Left cardiac atrium (tissue), 4 donors: ENCODE data around the gene ARL14. TPM values are rescaled to one million over a fixed set of nuclear protein-coding genes. Genes with fewer than 3 reads are reported as not detected.
A peak's percentile ranks its signal among the peaks of the same experiment; 100 is the strongest.

ENCODE experiments used
- ATAC-seq, 2 donors: fragments of 200-7000 bp; cut with Tn5 transposase; one replicate each; pipeline ENCODE4 v1.9.1; 2020; ENCODE audit warnings: mild to moderate bottlenecking in 2 of 2, moderate library complexity in 2 of 2
- DNase-seq: peaks from one replicate; pipeline ENCODE4 v3.0.0-alpha.2; 2020
- intact Hi-C, 2 donors: fragments of 100-400 bp; cut with DNase I; formaldehyde crosslinking; loops; one replicate each; pipeline versions ENCODE4 v1.14.1 to v1.15.1; 2022 to 2023
- total RNA-seq, 2 donors: library from RNA; stranded (reverse); fragmentation: NEBNext Ultra II Directional; extraction: Animal tissue kit (Norgen Biotek cat#: 25700); gene quantifications; one replicate each; pipeline ENCODE4 v1.2.1, GENCODE V29; 2021
- donor health status: DM: no; HTN: yes; CAD: no.
- donor health status: DM: no; HTN: yes; CAD: no; lungs with severe emphysema.
- donor health status: DM: yes; HTN: yes; CAD: no.
- donor health status: Dilated cardiomyopathy.

Gene ARL14
- total RNA-seq, 2 donors from 2014 or later, result not detected

DNA sequence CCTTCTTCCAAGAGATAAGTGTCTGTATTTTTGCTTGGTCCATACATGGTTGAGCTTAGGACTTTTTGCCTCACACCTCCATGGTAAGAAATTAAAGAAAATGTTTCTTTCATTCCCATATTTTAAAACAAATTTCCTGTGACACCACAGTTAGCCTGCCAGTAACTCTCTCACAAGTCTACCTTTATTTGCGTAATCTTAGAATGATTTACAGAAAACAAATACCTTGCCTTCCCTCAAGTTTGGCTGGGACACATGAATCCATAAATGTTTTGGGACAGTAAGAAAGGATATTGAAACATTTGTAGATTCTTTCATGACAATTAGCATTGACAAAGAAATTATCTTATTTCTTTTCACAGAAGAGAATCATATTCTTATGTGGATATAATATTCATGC is 3.8 kb upstream of the ARL14 start:
- intact Hi-C loops, result no loop called here
- no peak for DNase-seq
- ATAC-seq, result no peak

DNA sequence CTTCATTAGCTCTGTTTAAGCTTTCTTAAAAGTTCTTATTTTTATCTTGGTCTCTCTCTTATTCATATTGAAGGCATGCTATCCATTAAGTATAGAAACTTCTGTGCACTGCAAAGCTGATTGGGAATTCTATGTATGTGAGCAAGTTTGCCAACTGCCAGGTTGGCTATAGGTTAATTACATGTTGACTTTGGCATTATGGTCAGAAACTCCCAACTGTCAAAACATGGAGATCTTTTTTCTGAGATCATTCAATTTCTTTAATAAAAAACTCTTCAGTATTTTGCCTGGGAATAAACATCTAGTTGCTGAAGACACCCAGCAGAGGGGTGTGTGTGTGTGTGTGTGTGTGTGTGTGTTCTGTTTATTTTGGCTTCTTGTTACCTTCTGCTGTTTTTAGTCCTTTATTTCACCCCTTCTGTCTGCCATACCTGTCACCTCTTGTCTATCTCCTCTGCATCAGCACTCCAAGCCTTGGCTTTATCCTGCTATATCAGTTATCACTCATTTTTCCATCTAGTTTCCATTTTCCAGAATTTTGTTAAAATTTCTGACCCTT is 1.3 kb upstream of the ARL14 start:
- no peak for ATAC-seq
- DNase-seq, result no peak
- intact Hi-C loops, result no loop called here

DNA sequence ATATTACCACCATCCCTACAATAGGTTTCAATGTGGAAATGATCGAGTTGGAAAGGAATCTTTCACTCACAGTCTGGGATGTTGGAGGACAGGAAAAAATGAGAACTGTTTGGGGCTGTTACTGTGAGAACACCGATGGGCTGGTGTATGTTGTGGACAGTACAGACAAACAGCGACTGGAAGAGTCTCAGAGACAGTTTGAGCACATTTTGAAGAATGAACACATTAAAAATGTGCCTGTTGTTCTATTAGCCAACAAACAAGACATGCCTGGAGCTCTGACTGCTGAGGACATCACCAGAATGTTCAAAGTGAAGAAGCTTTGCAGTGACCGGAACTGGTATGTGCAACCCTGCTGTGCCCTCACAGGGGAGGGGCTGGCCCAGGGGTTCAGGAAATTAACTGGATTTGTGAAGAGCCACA is 510 bp downstream of the ARL14 start:
- ATAC-seq (no peak), DNase-seq (no peak)
- intact Hi-C loops, result no loop called here

DNA sequence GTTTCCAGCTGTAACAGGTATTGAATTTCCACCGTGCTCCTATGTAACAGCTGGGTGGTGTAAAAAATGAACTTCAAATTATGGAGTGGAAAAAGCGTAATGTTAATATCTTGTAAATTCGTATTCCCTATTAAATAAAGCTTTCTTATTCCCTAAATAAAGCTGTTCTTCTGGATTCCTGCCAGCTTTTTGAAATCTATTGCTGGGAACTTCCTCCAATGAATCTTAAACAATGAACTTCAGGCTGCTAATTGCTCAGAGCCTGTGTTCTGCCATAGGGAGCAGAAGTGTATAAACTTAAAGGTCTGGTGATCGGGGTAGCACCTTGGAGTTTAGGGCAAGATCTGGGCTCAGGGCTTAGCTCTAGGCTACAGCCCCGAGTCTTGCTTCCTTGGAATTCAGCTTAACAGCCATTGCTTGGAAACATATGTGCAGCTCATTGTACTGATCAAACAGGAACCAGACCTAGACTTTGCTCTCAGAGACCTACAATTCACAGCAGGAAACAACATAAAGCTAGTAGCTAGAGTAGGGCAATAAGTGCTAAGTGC is 1.4 kb downstream of the ARL14 start:
- intact Hi-C loops, result no loop called here
- ATAC-seq, result no peak
- DNase-seq, result no peak

DNA sequence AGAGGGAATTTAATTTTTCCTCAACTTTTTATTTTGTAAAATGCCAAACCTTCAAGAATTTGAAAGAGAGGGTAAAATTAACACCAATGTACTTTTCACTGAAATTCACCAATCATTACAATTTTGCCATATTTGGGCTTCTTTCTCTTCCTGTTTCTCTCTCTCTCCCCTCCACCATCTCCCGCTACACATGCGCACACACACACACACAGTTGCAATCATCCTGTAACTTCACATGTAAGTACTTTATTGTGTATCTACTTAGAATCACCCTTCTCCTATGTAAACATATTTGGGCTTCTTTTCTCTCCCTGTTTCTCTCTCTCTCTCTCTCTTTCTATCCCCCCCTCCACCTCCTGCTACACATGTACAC is 7.4 kb downstream of the ARL14 start:
- DNase-seq (no peak), ATAC-seq (no peak)
- intact Hi-C loops, result no loop called here

DNA sequence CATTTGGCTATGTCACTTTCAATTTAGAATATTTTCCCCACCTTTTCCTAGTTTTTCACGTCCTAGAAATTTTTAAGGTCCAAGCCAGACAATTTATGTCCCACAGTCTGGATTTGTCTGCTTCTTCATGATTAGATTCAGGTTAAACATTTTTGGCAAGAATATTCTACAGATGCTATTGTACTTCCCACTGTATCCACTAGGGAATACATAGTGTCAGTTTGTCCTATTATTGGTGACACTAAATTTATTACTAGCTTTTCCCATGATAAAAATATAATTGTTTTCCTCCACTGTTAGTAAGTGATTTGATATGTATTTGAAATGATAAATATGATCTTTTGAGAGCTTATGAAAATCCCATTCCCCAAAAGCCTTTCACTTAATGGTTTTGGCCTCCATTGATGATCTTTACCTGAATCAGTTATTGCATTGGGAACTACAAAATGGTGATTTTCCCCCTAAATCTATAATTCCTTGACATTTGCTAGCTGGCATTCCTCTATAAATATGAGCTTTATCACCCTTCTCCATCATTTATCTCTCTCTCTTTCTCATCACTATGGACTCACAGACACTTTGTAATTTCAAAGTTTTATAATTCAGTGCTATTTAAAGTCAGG is 8.3 kb downstream of the ARL14 start:
- intact Hi-C loops, result no loop called here
- DNase-seq (no peak), ATAC-seq (no peak)

DNA sequence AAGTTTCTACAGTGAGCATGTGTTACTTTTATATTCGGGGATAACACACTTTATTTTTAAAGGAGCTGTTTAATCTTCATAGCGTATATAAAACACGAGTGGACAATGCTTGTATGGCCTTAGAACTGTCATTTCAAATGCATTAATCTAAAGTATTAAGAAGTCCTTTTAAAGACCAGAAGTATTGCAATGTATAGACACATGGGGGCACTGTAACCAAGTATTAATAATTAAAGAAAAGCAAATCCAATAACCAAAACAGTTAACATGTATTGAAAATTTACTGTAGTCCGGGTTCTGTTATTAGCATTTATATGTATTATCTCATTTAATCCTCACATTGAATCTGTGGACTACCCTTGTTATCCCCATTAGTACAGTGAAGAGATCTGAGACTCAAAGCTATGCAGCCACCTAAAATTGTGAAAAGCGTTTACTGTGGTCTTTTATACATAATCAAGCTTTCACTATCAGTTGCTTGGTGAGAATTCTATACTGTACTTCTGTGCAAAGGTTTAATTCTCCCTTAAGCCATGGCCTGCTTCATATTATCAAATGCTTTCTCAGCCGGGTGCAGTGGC is 10.1 kb downstream of the ARL14 start:
- ATAC-seq (no peak), DNase-seq (no peak)
- intact Hi-C loops, result no loop called here

DNA sequence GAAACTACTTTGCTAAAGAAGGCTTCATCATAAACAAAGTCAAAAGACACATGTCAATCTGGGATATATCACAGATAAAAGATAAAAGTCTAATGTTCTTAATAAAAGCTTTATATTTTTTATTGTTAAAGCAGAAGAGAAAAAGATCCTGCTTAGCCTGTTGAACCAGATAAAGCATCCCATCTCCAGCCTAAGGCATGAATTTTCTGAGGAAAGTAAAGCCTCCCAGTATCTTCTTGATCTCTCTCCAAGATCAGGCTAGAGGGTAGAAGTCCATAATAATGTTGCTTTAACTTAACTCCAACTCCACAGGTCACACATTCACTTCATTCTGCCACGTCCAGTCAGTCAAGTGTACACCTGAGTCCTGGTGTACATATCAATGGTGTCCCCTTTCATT is 14.2 kb downstream of the ARL14 start:
- DNase-seq (no peak), ATAC-seq (no peak)
- intact Hi-C loops, result no loop called here

DNA sequence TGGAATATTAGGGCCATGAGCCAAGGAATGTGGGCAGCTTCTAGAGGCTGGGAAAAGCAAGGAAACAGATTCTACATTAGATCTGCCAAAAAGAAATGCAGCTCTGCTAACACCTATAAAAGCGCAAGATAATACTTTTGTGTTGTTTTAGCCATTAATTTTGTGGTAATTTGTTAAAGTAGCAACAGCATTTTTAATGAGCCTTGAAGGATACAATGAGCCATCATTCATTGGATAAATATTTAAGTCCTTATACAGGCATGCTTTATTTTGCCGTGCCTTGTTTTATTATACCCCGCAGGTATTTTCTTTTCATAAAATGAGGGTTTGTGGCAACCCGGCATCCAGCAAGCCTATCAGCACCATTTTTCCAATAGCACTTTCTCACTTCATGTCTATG is 15.0 kb downstream of the ARL14 start:
- ATAC-seq (no peak), DNase-seq (no peak)
- intact Hi-C loops, result no loop called here

DNA sequence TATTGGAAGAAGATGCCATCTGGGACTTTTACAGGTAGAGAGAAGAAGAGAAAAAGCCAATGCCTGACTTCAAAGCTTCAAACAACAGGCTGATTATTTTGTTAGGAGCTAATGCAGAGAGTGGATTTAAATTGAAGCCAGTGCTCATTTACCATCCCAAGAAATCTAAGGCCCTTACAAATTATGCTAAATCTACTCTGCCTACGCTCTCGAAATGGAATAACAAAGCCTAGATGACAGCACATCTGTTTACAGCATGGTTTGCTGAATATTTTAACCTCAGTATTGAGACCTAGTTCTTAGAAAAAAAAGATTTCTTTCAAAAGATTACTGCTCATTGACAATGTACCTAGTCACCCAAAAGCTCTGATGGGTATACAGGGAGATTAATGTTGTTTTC is 16.2 kb downstream of the ARL14 start:
- DNase-seq (no peak), ATAC-seq (no peak)
- intact Hi-C loops, result no loop called here

DNA sequence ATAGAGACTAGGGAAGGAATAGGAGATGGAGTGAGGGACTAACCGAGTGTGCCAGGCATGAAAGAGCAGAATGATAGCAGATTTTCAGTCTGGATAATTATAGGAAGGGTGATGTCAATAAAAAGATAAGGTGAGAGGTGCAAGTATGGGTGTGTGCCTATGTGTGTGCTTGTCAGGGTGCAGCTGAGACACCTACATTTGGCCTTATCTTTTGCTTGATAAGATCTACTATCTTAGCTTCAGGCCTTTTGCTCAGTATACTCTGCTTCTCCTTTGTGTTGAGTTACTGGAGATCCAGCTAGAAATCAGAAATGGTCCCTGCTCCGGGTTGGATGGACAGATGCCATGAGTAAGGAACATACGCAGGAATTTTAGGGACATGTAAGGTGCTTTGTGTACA is 17.4 kb downstream of the ARL14 start:
- intact Hi-C loops, result no loop called here
- DNase-seq, result no peak
- no peak for ATAC-seq

DNA sequence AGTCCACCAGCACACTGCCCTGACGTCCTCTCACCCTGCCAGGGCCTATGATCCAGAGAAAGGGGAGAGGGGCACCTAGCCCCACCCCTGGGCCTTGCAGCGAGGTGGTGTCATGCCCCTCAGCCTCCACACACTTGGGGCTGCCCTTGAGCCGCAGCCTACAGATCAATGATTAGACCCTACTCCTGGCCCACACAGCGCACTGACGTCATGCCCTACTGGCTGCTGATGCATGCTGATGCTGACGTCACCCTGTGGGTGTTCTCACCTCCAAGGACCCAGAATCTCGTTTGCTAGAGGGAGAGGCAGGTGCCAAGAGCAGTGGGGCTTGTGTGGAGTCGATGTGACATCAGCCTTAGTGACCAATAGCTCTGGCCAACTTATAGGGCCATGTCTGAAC is 18.0 kb downstream of the ARL14 start:
- intact Hi-C loops, result no loop called here
- no peak for ATAC-seq

DNA sequence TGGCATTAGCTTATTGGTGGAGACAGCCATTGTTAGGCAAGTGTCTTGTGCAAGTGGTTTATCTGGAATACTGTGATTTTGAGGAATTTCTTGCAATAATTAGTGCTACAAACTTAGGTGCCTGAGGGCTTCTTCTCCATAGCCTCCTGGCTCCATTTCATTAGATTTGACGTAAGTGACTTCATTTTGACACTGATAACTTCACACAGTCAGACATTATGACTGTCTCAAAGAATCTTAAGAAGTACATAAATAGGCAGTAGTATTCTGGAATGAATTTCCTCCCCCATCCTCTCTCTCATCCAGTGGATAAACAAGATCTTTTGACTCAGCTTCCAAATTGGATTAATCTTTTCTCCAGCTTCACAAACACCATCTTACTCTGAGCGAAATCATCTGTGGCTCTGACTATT is 19.0 kb downstream of the ARL14 start:
- DNase-seq, result no peak
- peak; percentile 12 to 43 for ATAC-seq
- intact Hi-C loops, result no loop called here

More for the DNA sequence above, 18.0 kb downstream of the ARL14 start:
- no peak for DNase-seq

DNA sequence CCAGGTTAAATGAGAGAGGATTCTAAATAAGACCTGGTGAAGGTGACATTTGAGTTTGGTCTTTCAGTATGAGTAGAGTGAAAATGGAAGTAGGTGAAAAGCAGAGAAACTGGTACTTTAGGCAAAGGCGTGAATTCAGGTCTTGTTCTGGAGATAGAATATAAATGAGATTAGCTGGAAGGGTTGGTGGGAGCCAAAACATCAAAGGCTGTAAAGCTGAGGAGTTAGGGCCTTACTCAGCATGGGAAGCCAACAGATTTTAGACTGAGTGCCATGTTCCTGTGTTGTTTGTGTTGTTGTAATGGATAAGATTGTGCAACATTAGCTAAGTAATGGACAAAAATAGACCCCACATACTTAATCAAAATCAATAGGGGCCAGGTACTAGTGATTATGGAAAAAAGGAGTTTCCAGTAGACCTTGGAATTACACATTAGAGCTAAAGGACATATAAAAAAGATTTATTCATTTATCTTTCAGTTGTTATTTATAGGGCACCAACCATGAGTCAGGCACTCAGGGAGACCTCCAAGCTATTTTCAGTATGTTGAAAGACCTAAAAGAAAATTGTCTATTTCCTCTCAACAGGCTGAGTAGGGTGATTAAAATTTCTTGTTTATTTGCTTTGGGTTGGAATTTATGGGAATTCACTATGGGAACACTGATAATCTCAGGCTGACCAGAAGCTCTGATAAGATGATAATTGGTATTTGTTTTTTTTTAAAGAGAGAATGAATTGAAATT is 20.8 kb downstream of the ARL14 start:
- ATAC-seq (peak in 1 of 2 donors; percentile 65), DNase-seq (no peak)
- intact Hi-C loops, result no loop called here

DNA sequence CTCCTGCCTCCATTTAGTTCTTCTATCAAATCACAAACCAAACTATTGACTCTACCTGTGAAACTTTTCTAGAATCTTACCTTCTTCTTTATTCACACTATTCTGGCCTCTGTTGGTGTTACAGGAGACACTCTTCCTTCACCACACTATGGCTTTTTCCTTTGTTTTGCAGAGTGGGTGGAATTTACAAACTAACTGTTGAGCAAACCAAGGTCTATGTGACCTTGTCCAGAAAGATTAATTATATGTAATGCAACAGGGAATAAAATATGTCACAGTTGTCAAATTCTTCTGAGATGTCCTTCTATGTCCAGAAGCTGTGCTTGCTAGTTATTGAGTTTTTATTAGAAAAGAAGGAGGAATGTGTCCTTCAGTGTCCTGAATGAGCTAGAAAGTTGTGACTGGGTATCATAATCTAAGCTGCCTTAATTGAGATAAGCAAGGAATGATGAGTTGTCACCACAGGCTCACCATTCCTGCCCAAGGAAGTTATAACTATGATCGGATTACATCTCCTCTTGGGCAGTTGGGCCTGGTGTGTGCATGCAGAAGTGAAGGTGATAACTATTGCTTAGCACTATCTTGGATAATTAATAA is 21.7 kb downstream of the ARL14 start:
- DNase-seq (no peak), ATAC-seq (peak in 1 of 2 donors; percentile 29)
- intact Hi-C loops, result no loop called here

DNA sequence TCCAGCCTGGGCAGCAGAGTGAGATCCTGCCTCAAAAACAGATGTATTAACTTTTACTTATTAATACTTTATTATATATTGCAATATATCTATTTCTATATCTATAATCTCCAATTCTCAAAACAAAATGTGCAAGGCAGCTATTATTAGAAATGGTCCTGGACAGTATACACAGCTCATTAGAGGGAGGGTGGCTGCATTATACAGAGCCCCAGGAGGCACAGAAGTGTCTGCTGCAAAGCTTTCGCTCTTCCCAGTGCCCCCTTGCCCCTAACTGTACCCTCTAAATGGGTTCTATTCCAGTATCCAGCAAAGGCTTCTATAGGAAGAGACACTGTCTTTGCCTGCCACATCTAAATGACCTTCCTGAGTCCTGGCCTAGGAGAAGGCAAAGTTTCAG is 24.5 kb downstream of the ARL14 start:
- ATAC-seq (no peak), DNase-seq (no peak)
- intact Hi-C loops, result loop anchor here (5.0 to 10.0 kb wide), 3 partner anchors 127 to 723 kb away; no protein-coding TSS in a partner anchor

DNA sequence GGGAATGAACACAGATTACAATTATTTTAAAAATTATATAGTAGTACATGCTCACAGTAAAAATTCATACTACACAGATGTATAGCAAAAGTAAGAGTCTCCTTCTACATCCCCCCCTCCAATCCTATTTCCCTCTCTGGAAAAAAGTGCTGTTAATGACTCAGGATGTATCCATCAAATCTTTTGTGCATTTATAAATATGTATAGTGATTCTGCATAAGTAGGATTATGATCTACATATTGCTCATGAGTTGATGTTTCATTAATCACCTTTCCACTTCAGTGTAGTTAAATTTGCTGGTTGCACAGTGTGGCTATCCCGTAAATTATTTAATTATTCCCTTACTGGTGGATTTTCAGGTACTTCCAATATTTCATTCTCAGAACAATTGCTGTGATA is 25.3 kb downstream of the ARL14 start:
- intact Hi-C loops, result loop anchor here (5.0 to 10.0 kb wide), 3 partner anchors 127 to 723 kb away; no protein-coding TSS in a partner anchor
- DNase-seq (no peak), ATAC-seq (no peak)

DNA sequence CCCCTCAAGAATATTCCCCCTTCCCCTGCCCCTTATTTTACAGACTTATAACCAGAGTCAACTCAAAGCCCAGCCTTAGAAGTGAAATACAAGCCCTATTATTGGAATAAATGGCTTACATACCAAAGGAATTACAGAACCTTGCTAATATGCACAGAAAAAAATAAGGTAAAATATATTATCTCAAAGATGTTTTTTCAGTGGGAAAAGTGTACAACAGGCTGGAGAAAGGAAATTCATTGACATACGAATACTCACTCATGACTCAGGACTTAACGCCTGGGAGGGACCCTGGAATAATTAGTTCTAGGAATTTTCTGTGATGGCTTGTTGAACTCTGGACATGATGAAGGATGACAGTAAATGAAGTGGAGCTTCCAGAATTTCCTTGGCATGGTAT is 27.0 kb downstream of the ARL14 start:
- ATAC-seq, result no peak
- DNase-seq, result no peak
- intact Hi-C loops, result loop anchor here (5.0 to 10.0 kb wide), 3 partner anchors 129 to 721 kb away; no protein-coding TSS in a partner anchor

DNA sequence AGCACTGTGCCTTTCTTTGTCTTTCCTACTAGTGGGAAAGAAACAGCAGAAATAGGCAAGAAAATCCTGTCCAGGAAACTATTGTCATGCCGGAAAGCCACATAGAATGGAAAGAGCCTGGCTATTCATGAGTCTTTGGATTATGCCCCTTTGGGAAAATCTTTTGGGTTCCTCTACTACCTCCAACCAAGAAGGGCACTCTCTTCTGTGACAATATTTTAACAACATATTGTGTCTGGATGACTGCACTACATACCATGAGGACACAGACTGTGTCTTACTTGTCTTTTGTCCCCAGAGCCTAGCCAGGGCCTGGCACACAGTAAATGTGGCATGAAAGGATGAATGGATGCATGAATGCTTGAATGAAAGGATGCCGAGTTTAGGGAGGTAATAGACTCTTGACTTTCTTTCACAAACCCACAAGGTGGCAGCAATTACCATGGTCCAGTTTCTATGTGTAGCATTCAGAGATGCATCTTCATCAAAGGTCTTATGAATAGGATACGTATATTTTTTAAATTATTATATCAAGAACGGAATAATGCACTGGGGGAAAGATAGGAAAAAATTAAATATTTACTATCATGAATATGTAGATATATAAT is 30.3 kb downstream of the ARL14 start:
- no peak for DNase-seq
- intact Hi-C loops, result loop anchor here in 1 of 2 donors (5.0 to 10.0 kb wide), 3 partner anchors 132 to 718 kb away; no protein-coding TSS in a partner anchor
- peak in 1 of 2 donors; percentile 70 for ATAC-seq
